HL-60 (cell line): ENCODE results near the gene GPATCH11.

ENCODE experiments used
- CTCF ChIP-seq: IDR thresholded peaks from one replicate; pipeline ENCODE4 v1.5.1; 2011; ENCODE audit warnings: low read length, control low read depth, inconsistent platforms; ENCODE audit not compliant: insufficient read depth
- GABPA ChIP-seq: IDR thresholded peaks from 2 replicates; pipeline ENCODE4 v1.6.1; 2012; ENCODE audit warnings: low read depth
- POLR2AphosphoS5 ChIP-seq: IDR thresholded peaks from 2 replicates; pipeline ENCODE4 v1.6.1; 2012; ENCODE audit warnings: low read depth
- SPI1 ChIP-seq: IDR thresholded peaks from 2 replicates; pipeline ENCODE4 v1.6.1; 2012; ENCODE audit warnings: low read depth, mild to moderate bottlenecking, borderline replicate concordance
- TF ChIP-seq, protein P1 (sequence below): IDR thresholded peaks from 2 replicates; pipeline ENCODE4 v1.6.1; 2012; ENCODE audit warnings: low read depth; ENCODE audit not compliant: insufficient replicate concordance

DNA sequence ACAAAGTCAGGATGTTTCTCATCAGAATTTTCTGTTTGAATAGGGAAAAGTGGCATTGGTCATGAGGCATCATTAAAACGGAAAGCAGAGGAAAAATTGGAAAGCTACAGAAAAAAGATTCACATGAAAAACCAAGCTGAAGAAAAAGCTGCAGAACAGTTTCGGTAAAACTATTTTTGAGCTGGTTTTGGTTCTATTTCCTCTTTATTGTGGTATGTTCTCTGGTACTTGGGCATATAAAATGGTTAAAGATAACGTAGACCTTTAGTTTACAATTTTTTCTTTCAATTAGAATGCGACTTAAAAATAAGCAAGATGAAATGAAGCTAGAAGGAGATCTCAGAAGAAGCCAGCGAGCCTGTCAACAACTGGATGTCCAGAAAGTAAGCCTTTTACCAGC lies 7.6 kb downstream of the GPATCH11 start:
- no peak for TF ChIP-seq CTCF
- TF ChIP-seq POLR2AphosphoS5 = no peak
- TF ChIP-seq, protein P1, sequence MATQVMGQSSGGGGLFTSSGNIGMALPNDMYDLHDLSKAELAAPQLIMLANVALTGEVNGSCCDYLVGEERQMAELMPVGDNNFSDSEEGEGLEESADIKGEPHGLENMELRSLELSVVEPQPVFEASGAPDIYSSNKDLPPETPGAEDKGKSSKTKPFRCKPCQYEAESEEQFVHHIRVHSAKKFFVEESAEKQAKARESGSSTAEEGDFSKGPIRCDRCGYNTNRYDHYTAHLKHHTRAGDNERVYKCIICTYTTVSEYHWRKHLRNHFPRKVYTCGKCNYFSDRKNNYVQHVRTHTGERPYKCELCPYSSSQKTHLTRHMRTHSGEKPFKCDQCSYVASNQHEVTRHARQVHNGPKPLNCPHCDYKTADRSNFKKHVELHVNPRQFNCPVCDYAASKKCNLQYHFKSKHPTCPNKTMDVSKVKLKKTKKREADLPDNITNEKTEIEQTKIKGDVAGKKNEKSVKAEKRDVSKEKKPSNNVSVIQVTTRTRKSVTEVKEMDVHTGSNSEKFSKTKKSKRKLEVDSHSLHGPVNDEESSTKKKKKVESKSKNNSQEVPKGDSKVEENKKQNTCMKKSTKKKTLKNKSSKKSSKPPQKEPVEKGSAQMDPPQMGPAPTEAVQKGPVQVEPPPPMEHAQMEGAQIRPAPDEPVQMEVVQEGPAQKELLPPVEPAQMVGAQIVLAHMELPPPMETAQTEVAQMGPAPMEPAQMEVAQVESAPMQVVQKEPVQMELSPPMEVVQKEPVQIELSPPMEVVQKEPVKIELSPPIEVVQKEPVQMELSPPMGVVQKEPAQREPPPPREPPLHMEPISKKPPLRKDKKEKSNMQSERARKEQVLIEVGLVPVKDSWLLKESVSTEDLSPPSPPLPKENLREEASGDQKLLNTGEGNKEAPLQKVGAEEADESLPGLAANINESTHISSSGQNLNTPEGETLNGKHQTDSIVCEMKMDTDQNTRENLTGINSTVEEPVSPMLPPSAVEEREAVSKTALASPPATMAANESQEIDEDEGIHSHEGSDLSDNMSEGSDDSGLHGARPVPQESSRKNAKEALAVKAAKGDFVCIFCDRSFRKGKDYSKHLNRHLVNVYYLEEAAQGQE = no peak
- no peak for TF ChIP-seq GABPA
- TF ChIP-seq SPI1 = no peak
